HepG2 (cell line): ENCODE measurements around the gene INAFM1. TPM values are rescaled to one million over a fixed set of nuclear protein-coding genes. Genes with fewer than 3 reads are reported as not detected.

Experiments
- ATM ChIP-seq: fragments of 450-650 bp; IDR thresholded peaks from 2 replicates; pipeline ENCODE4 v1.7.1; 2017; ENCODE audit warnings: mild to moderate bottlenecking, borderline replicate concordance
- DRAP1 ChIP-seq: IDR thresholded peaks from 2 replicates; pipeline ENCODE4 v1.6.1; 2016; ENCODE audit warnings: missing genetic modification reagents, missing compliant biosample characterization
- FOXO1 ChIP-seq: sonication (generic); formaldehyde crosslinking; IDR thresholded peaks from 2 replicates; pipeline ENCODE4 v1.4.0; 2020; ENCODE audit warnings: missing genetic modification reagents
- GATAD2A ChIP-seq: IDR thresholded peaks from 2 replicates; pipeline ENCODE4 v1.6.1; 2016
- HBP1 ChIP-seq: IDR thresholded peaks from 2 replicates; pipeline ENCODE4 v1.6.1; 2016; ENCODE audit warnings: low read depth, control low read depth
- HOMEZ ChIP-seq: IDR thresholded peaks from 2 replicates; pipeline ENCODE4 v1.6.1; 2016; ENCODE audit warnings: low read depth
- IKZF4 ChIP-seq: sonication (generic); formaldehyde crosslinking; IDR thresholded peaks from 2 replicates; pipeline ENCODE4 v1.5.1; 2020; ENCODE audit warnings: borderline replicate concordance, mild to moderate bottlenecking, low read depth, missing genetic modification reagents; ENCODE audit errors: not compliant biosample characterization
- KMT2B ChIP-seq: IDR thresholded peaks from 2 replicates; pipeline ENCODE4 v1.6.1; 2016; ENCODE audit warnings: missing genetic modification reagents, missing compliant biosample characterization
- MEIS1 ChIP-seq: sonication (generic); formaldehyde crosslinking; IDR thresholded peaks from 2 replicates; pipeline ENCODE4 v1.9.0; 2021; ENCODE audit warnings: mild to moderate bottlenecking, missing genetic modification reagents, moderate library complexity, borderline replicate concordance
- MXD1 ChIP-seq: sonication (generic); formaldehyde crosslinking; IDR thresholded peaks from 2 replicates; pipeline ENCODE4 v1.4.0; 2020; ENCODE audit warnings: mild to moderate bottlenecking, missing genetic modification reagents
- NKX3-1 ChIP-seq: sonication (generic); formaldehyde crosslinking; IDR thresholded peaks from 2 replicates; pipeline ENCODE4 v1.5.0; 2020; ENCODE audit warnings: missing genetic modification reagents
- PHF8 ChIP-seq: sonication (generic); formaldehyde crosslinking; IDR thresholded peaks from 2 replicates; pipeline ENCODE4 v1.5.0; 2020; ENCODE audit warnings: missing genetic modification reagents
- POLR2G ChIP-seq: fragments of 200-400 bp; formaldehyde crosslinking; IDR thresholded peaks from 2 replicates; pipeline ENCODE4 v1.6.1; 2018; ENCODE audit warnings: mild to moderate bottlenecking, low read depth, low read length, moderate library complexity
- RBFOX2 ChIP-seq: fragments of 200-400 bp; formaldehyde crosslinking; IDR thresholded peaks from 2 replicates; pipeline ENCODE4 v1.6.1; 2017; ENCODE audit warnings: low read depth, mild to moderate bottlenecking, low read length
- REL ChIP-seq: sonication (generic); formaldehyde crosslinking; conservative IDR thresholded peaks from 2 replicates; pipeline ENCODE4 v1.8.0; 2022; ENCODE audit warnings: mild to moderate bottlenecking, missing genetic modification reagents, moderate library complexity
- REPIN1 ChIP-seq: sonication (generic); formaldehyde crosslinking; IDR thresholded peaks from 2 replicates; pipeline ENCODE4 v1.8.0; 2022; ENCODE audit warnings: missing genetic modification reagents, low read depth, mild to moderate bottlenecking, borderline replicate concordance
- SMAD1 ChIP-seq: sonication (generic); formaldehyde crosslinking; IDR thresholded peaks from 2 replicates; pipeline ENCODE4 v1.4.0; 2020; ENCODE audit warnings: missing genetic modification reagents, low read depth, mild to moderate bottlenecking, borderline replicate concordance
- TBX3 ChIP-seq: fragments of 450-650 bp; IDR thresholded peaks from 2 replicates; pipeline ENCODE4 v1.6.1; 2017; ENCODE audit warnings: antibody characterized with exemption, mild to moderate bottlenecking, inconsistent platforms, borderline replicate concordance
- TFAP4 ChIP-seq: sonication (generic); IDR thresholded peaks from 2 replicates; pipeline ENCODE4 v1.6.1; 2016; ENCODE audit warnings: low read depth, borderline replicate concordance
- ZBTB8A ChIP-seq: sonication (generic); formaldehyde crosslinking; IDR thresholded peaks from 2 replicates; pipeline ENCODE4 v1.4.0; 2020; ENCODE audit warnings: mild to moderate bottlenecking, low read depth, missing genetic modification reagents, borderline replicate concordance
- ZFX ChIP-seq: sonication (generic); formaldehyde crosslinking; IDR thresholded peaks from 2 replicates; pipeline ENCODE4 v1.4.0; 2020; ENCODE audit warnings: mild to moderate bottlenecking, low read depth, missing genetic modification reagents, moderate library complexity
- ZNF501 ChIP-seq: sonication (generic); formaldehyde crosslinking; IDR thresholded peaks from 2 replicates; pipeline ENCODE4 v1.5.1; 2020; ENCODE audit warnings: mild to moderate bottlenecking, moderate library complexity, missing genetic modification reagents
- ZNF552 ChIP-seq: sonication (generic); formaldehyde crosslinking; IDR thresholded peaks from 2 replicates; pipeline ENCODE4 v1.9.0; 2022; ENCODE audit warnings: missing genetic modification reagents, mild to moderate bottlenecking, borderline replicate concordance
- ZNF724P ChIP-seq: sonication (generic); formaldehyde crosslinking; IDR thresholded peaks from 2 replicates; pipeline ENCODE4 v1.8.0; 2022; ENCODE audit warnings: missing genetic modification reagents, borderline replicate concordance
- ZNF772 ChIP-seq: sonication (generic); formaldehyde crosslinking; IDR thresholded peaks from 2 replicates; pipeline ENCODE4 v1.5.0; 2020; ENCODE audit warnings: mild to moderate bottlenecking, missing genetic modification reagents
- polyA plus RNA-seq, 8 experiments: library from polyadenylated mRNA; depleted of rRNA in 3 of 8; stranded (reverse) in 7 of 8; unstranded in 1 of 8; fragments of >200 nt; fragmentation: Illumina TruSeq in 4 of 8; extraction: Trizol in 4 of 8; gene quantifications; 2 replicates each; pipeline versions ENCODE4 v1.2.1 to v1.2.3, GENCODE V29; 2011 to 2016; ENCODE audit warnings: low read depth in 4 of 8, missing spikeins in 1 of 8, mixed read lengths in 1 of 8; ENCODE audit not compliant: insufficient read depth in 1 of 8
- total RNA-seq, 5 experiments: library from RNA; depleted of rRNA; stranded (reverse); fragments of >200 nt; fragmentation: Illumina TruSeq; extraction: Trizol; gene quantifications; 2 replicates each; pipeline ENCODE4 v1.2.3, GENCODE V29; 2016; ENCODE audit warnings: low read depth in 1 of 5

The INAFM1 gene
- total and polyA plus RNA-seq, 2 of the 13 experiments (the other 11 are each of a cell fraction or from before 2014, with no cell fraction given): 0.88 to 1.9 TPM

- TF ChIP-seq HBP1 (CRISPR knock-in tag) (peak; percentile 8; the same call in 1 of the 2 replicates), ZNF724P (0 out of 2 replicates have a peak, but pooled peaks have one; percentile 17), ZFX (CRISPR knock-in tag) (peak; percentile 86), FOXO1 (CRISPR knock-in tag) (0 out of 2 replicates have a peak, but pooled peaks have one; percentile 11), GATAD2A (CRISPR knock-in tag) (0 out of 2 replicates have a peak, but pooled peaks have one; percentile 35), MXD1 (peak; percentile 54; the same call in 1 of the 2 replicates), SMAD1 (CRISPR knock-in tag) (no peak), KMT2B (CRISPR knock-in tag) (peak; percentile 28; the same call in 1 of the 2 replicates), RBFOX2 (peak; percentile 75), DRAP1 (peak; percentile 91), PHF8 (CRISPR knock-in tag) (peak; percentile 63), REL (CRISPR knock-in tag) (0 out of 2 replicates have a peak, but pooled peaks have one; percentile 12), NKX3-1 (CRISPR knock-in tag) (0 out of 2 replicates have a peak, but pooled peaks have one; percentile 24), TBX3 (no peak), ZNF501 (CRISPR knock-in tag) (peak; percentile 79), ZNF772 (peak; percentile 76; the same call in 1 of the 2 replicates), IKZF4 (CRISPR knock-in tag) (peak; percentile 31), ATM (no peak), TFAP4 (no peak; the same call in 1 of the 2 replicates), REPIN1 (CRISPR knock-in tag) (peak; percentile 47; the same call in 1 of the 2 replicates), POLR2G (peak; percentile 76), ZNF552 (0 out of 2 replicates have a peak, but pooled peaks have one; percentile 30), MEIS1 (CRISPR knock-in tag) (peak; percentile 72; the same call in 1 of the 2 replicates), ZBTB8A (CRISPR knock-in tag) (no peak), HOMEZ (0 out of 2 replicates have a peak, but pooled peaks have one; percentile 13)
Observed at GRCh38 chr19:47273313-47274070, 1.2 kb upstream of the INAFM1 start (continued).
